IPS-20b (cell line): ENCODE data around the gene RRM1.
A peak's percentile ranks its signal among the peaks of the same experiment; 100 is the strongest.

ENCODE experiments used
- H3K27ac ChIP-seq: one replicate; pipeline ENCODE4 v1.5.1; 2013; ENCODE audit warnings: low read length
- H3K27me3 ChIP-seq: 2 replicates; pipeline ENCODE4 v1.6.1; 2013; ENCODE audit warnings: mild to moderate bottlenecking, low read length, inconsistent platforms; ENCODE audit not compliant: insufficient read depth
- H3K36me3 ChIP-seq: 2 replicates; pipeline ENCODE4 v1.6.1; 2013; ENCODE audit warnings: low read depth, mild to moderate bottlenecking, inconsistent platforms, low read length, moderate library complexity; ENCODE audit not compliant: insufficient read depth
- H3K4me1 ChIP-seq: 2 replicates; pipeline ENCODE4 v1.6.1; 2013; ENCODE audit warnings: mild to moderate bottlenecking, control low read depth, inconsistent platforms, low read length, moderate library complexity; ENCODE audit not compliant: insufficient read depth
- H3K4me3 ChIP-seq: 2 replicates; pipeline ENCODE4 v1.5.1; 2013; ENCODE audit warnings: mild to moderate bottlenecking, low read length, inconsistent platforms
- H3K9ac ChIP-seq: 2 replicates; pipeline ENCODE4 v1.6.1; 2013; ENCODE audit warnings: low read depth, mild to moderate bottlenecking, inconsistent platforms, low read length, moderate library complexity
- H3K9me3 ChIP-seq: 2 replicates; pipeline ENCODE4 v1.6.1; 2013; ENCODE audit warnings: mild to moderate bottlenecking, low read depth, low read length, inconsistent platforms; ENCODE audit not compliant: insufficient read depth

RRM1 gene

DNA sequence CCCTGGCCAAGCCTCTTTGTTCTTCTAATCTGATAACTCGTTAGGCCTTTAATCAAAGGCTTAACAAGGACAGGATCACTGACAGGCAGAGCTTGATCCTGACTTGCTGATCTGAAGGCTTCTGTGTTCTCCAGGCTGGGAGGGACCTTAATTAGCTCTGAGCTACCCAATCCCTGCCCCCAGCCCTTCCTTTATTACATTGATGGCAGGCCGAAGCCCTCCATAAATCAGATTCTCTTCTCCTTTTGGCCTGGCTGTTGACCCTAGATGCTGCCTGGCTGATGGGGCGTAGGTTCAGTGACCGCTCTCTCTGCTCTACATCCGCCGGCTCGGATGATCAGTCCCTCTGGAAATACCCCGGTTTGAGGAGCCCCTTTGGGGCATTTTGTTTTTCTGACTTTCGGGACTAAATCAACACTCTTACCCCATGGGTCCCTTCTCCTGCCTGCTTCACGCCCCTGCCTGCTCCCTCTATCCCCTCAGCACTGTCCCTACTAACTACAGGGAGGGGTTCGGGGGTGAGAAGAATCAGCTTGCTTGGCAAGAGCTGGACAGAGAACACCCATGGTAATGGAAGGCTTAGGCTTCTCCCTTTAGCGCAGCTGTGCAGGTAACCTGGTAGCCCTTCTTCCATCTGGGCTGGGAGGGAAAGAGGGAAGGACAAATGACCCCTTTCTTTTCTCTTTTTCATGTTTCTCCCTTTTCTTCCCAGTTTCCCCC is 10.0 kb upstream of the RRM1 start:
- no peaks in the 10 kb centered on the region for H3K9me3 ChIP-seq
- no peak overlapping the region for H3K9ac ChIP-seq
- no peak overlapping the region for H3K4me3 ChIP-seq
- peaks cover 3% of the 10 kb centered on the region; the same call in 1 of the 2 replicates for H3K4me1 ChIP-seq
- no peaks in the 10 kb centered on the region for H3K36me3 ChIP-seq
- H3K27ac ChIP-seq: no peak overlapping the region
- H3K27me3 ChIP-seq: no peaks in the 10 kb centered on the region; the same call in 1 of the 2 replicates

DNA sequence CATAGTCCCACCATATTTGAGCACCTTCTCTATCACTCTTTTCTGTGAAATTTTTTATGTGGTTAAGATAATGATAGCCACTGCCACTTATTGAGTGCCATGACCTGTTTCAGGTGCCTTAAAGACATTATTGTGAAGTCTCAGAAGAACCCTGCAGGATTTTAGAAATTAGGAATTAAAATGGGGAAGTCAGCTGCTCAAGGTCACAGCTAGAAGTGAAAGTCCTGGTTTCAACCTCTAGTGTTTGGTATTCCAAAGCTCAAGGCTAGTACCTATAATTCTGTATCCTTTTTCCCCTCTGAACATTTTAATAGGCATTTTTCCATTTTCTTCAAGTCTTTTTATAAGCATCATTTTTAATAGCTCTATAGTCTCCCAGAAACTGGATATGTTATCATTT is 9.0 kb upstream of the RRM1 start:
- Histone ChIP-seq H3K27ac (no peak overlapping the region), H3K4me3 (no peak overlapping the region), H3K4me1 (peaks cover 3% of the 10 kb centered on the region; the same call in 1 of the 2 replicates), H3K27me3 (no peaks in the 10 kb centered on the region; the same call in 1 of the 2 replicates), H3K36me3 (no peaks in the 10 kb centered on the region), H3K9ac (no peak overlapping the region), H3K9me3 (no peaks in the 10 kb centered on the region)

DNA sequence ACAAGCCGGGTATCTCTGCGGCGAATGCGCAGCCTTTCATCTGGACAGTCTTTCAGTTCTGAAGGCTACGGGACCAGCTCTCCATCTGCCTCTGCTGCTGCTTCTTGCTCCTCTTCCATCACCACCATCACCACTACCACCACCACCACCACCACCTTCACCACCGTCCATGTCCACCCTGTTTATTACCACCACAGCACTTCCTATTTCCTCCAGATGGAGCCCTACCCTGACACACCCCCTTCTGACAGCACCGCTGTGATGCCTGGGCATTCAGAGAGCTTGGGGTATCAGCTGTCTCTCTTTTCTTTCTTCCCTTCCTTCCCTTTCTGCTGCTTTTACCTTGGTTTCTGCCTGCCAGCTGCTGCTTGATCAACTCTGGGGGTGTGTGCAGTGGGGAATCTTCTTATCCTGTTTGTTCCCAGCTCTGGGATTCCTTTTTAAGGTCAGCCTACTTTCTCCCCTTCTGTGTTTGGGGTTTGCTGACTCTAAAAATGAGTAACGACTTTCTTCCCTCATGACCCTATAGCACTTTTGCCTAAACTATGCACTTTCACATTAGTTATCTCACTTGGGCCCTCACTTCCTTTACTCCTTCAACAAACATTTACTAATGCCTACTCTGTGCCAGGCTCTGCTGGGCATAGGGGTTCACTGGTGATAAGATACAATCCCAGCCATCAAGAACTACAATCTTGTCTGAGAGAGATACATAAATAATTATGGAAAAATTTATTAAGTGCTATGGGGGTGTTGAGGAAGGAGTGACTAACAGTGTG is 7.8 kb upstream of the RRM1 start:
- H3K27ac ChIP-seq: no peak overlapping the region
- H3K27me3 ChIP-seq: no peaks in the 10 kb centered on the region; the same call in 1 of the 2 replicates
- no peak overlapping the region for H3K9ac ChIP-seq
- H3K36me3 ChIP-seq: no peaks in the 10 kb centered on the region
- H3K4me1 ChIP-seq: peaks cover 3% of the 10 kb centered on the region; the same call in 1 of the 2 replicates
- no peak overlapping the region for H3K4me3 ChIP-seq
- no peaks in the 10 kb centered on the region for H3K9me3 ChIP-seq

DNA sequence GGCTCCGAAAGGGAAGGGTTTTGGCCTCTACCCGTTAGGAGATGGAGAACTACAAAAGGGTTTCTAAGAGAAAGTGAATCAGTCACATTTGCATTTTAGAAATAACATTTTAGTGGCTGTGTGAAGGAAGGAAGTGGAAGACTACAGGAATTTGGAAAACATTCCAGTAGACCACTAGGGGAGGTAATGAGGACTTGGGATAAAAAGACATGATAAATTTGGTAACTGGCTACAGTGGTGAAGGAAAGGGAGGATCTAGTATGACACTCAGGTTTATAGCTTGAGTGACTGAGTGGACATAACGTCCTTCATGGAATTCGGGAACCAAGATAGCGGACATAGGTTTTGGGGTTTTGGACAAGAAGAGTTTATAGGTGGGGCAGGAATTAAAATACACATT is 7.0 kb upstream of the RRM1 start:
- Histone ChIP-seq H3K27ac (no peak overlapping the region), H3K27me3 (no peaks in the 10 kb centered on the region), H3K36me3 (no peaks in the 10 kb centered on the region), H3K4me3 (no peak overlapping the region), H3K9me3 (no peaks in the 10 kb centered on the region), H3K4me1 (peaks cover 3% of the 10 kb centered on the region; the same call in 1 of the 2 replicates), H3K9ac (no peak overlapping the region)

DNA sequence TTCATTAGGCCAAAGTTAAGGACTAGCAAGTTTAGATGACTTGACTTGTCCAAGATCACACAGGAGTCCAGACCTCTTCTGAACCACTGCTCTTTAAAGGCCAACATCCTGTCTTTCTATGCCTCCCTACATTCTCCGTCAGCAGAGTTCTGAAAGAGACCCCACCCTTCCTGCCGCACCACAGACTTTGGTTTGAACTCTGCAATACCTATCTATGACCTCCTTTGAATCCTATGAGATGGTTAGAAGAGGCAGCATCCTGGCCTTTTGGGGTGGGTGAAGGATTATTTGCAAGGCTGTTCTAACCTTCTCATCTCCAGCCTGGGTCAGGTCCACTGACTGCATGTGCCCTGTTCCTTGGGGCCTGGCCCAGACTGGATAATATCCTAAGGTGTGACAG is 4.3 kb upstream of the RRM1 start:
- no peaks in the 10 kb centered on the region for H3K27me3 ChIP-seq

DNA sequence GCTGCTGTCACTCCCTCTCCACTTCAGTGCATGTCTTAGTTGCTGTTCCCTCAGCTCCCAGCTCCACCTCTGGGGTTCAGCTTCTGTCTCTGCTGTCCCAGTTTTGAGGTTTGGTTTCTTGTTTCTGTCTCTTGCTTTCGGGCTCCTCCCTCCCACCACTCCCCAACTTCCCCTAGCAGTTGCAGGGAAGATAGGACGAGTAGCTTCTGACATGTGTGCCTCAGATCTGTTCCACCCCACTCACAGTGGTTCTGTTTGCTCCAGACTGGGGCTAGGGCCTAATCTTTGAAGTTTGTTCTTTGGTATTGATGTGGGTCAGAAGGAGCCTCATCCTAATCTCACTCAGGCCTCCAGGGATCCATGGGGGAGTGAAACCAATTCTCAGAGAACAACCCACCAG is 2.6 kb upstream of the RRM1 start:
- no peaks in the 10 kb centered on the region for H3K36me3 ChIP-seq
- no peak overlapping the region; the same call in 1 of the 2 replicates for H3K9ac ChIP-seq
- H3K27me3 ChIP-seq: no peaks in the 10 kb centered on the region
- H3K27ac ChIP-seq: no peak overlapping the region
- H3K9me3 ChIP-seq: no peaks in the 10 kb centered on the region
- peaks cover 9% of the 10 kb centered on the region; the same call in 1 of the 2 replicates for H3K4me1 ChIP-seq
- no peak overlapping the region for H3K4me3 ChIP-seq

More for the DNA sequence above, 4.3 kb upstream of the RRM1 start:
- Histone ChIP-seq H3K9ac (no peak overlapping the region), H3K27ac (no peak overlapping the region), H3K4me1 (peaks cover 3% of the 10 kb centered on the region; the same call in 1 of the 2 replicates), H3K9me3 (no peaks in the 10 kb centered on the region), H3K36me3 (no peaks in the 10 kb centered on the region), H3K4me3 (no peak overlapping the region)

DNA sequence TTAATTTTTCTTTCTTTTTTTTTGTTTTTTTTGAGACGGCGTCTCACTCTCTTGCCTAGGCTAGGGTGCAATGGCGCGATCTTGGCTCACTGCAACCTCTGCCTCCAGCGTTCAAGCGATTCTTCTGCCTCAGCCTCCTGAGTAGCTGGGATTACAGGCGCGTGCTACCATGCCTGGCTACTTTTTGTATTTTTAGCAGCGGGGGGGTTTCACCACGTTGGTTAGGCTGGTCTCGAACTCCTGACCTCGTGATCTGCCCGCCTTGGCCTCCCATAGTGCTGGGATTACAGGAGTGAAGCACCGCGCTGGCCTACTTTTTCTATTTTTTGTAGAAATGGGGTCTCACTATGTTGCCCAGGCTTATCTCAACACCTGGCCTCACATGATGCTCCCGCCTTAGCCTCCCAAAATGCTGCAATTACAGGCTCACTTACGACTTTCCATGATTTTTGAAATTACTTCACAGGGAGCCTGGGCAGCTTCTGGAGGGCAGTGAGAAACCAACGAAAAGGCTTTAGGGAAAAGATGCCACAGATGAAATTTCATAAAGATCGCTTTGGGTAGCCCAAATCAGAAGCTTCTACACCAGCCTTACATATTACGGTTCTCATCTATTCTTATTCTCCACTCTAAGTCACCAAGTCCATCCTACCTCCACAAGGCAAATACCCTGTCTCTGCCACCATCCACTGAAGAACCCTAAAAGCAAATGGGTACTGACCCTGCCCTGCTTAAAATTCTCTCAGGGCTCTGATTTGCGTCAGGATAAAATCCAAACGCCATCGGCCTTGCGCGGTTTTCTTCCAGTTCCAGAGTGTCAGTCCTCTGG is 866 bp upstream of the RRM1 start:
- Histone ChIP-seq H3K4me1 (peaks cover 7% of the 10 kb centered on the region; the same call in 1 of the 2 replicates), H3K27ac (peak overlapping the region; percentile 79), H3K4me3 (peak overlapping the region; percentile 90)

DNA sequence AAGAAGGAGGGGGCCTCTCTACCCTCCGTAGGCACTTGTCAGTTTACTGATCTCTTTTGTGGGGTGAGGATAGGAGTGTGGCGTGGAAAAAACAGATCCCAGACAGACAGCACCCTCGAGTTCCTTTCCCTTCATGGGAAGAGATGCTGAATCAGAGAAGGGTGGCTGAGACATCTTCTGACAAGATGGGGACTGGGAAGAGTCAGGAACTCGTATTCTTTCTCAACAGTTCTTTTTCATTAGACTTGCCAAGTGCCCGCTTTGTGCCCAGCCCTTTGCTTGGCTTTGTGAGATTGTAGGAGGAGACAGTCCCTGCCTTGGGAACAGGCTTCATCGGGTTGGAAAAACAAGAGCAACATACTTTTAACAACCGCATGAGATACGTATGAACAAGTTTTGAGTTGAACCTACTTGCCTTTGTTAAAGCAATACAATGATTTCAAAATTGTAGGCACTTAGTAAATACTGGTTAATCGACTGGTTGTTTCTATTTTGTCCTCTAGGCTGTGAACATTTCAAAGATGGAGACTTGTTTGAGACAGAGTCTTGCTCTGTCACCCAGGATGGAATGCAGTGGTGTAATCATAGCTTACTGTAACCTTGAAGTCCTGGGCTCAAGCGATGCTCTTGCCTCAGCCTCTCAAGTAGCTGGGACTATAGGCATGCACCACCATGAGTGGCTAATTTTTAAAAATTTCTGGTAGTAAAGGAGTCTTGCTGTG is 1.1 kb downstream of the RRM1 start:
- Histone ChIP-seq H3K27me3 (no peaks in the 10 kb centered on the region), H3K27ac (peak overlapping the region; percentile 79), H3K4me1 (peaks cover 7% of the 10 kb centered on the region; the same call in 1 of the 2 replicates), H3K36me3 (0 out of 2 replicates have a peak, but pooled peaks cover 4% of the 10 kb centered on the region), H3K9me3 (no peaks in the 10 kb centered on the region), H3K4me3 (peak overlapping the region; percentile 90), H3K9ac (peak overlapping the region; percentile 91)

More for the DNA sequence above, 866 bp upstream of the RRM1 start:
- peak overlapping the region; percentile 91 for H3K9ac ChIP-seq
- H3K9me3 ChIP-seq: no peaks in the 10 kb centered on the region
- H3K27me3 ChIP-seq: no peaks in the 10 kb centered on the region
- H3K36me3 ChIP-seq: 0 out of 2 replicates have a peak, but pooled peaks cover 4% of the 10 kb centered on the region

DNA sequence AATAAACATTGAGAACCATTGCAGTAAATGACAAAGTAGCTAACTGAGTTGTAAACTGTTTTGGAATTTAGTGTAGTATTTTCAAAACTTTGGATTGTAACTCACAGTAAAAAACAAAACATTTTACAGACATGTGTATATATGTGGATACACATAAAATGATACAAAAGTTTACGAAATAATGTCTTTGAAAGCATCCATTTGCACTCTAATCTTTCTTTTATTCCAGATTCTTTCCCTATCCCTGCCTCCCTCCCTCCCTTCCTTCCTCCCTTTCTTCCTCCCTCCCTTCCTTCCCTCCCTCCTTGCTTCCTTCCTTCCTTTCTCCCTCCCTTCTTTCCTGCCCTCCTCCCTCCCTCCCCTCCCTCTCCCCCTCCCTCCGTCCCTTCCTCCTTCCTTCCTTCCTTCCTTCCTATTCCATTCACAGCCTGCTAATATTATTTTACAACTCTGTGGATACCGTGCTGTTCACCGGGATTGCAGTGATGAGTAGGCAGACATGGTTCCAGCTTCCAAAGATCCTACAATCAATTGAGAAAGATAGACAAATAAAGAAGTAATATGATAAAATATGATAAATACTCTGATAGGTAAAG is 3.5 kb downstream of the RRM1 start:
- no peak overlapping the region for H3K4me3 ChIP-seq
- H3K36me3 ChIP-seq: peaks cover 17% of the 10 kb centered on the region
- H3K27ac ChIP-seq: no peak overlapping the region
- H3K4me1 ChIP-seq: peaks cover 7% of the 10 kb centered on the region; the same call in 1 of the 2 replicates
- no peak overlapping the region for H3K9ac ChIP-seq
- H3K9me3 ChIP-seq: no peaks in the 10 kb centered on the region
- H3K27me3 ChIP-seq: no peaks in the 10 kb centered on the region

DNA sequence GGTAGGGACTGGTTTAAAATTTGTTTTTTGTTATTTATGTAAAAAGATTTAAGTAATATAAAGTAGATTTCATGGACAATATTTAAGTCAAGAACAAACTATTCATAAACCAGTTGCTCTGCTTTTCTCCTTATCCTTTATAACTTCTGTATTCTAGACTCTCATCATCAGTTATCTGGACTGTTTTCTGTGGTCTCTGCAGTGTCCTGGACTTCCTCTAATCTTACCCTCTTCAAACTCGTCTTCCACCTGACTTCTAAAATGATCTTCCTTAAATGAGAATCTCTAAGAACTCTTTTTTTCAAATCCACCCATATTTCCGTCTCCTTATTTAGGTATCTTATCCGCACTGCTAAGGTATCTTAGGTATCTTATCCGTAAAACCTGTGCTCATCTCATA is 8.1 kb downstream of the RRM1 start:
- Histone ChIP-seq H3K4me3 (no peak overlapping the region), H3K27me3 (no peaks in the 10 kb centered on the region), H3K27ac (no peak overlapping the region), H3K9ac (no peak overlapping the region), H3K9me3 (no peaks in the 10 kb centered on the region), H3K36me3 (peaks cover 57% of the 10 kb centered on the region), H3K4me1 (no peaks in the 10 kb centered on the region; the same call in 1 of the 2 replicates)
